Common myeloid progenitor, CD34-positive (primary cell): ENCODE results near the gene ZBTB9.

Experiments used
- CTCF ChIA-PET: fragments of 350-600 bp; sonication (Branson Sonifier 250); formaldehyde crosslinking; loops from one replicate; lab custom pipeline; 2021; ENCODE audit warnings: antibody characterized with exemption; lab: Charles Lee
- POLR2A ChIA-PET: fragments of 350-600 bp; sonication (Branson Sonifier 250); formaldehyde crosslinking; loops from one replicate; lab custom pipeline; 2021; ENCODE audit warnings: antibody characterized with exemption; lab: Charles Lee
- DNase-seq, 3 donors: peaks; one replicate each; pipeline versions ENCODE4 v3.0.0 to v3.0.0-alpha.2; 2013
- H3K27ac ChIP-seq, 2 experiments: 1 replicate in 1 of 2; 2 replicates in 1 of 2; pipeline ENCODE4 v1.7.0; 2013; ENCODE audit warnings: inconsistent platforms in 2 of 2, low read length in 2 of 2, mild to moderate bottlenecking in 2 of 2, low read depth in 1 of 2, moderate library complexity in 1 of 2; ENCODE audit not compliant: severe bottlenecking in 2 of 2, insufficient read depth in 1 of 2, poor library complexity in 1 of 2
- H3K27me3 ChIP-seq, 5 experiments: replicated peaks in 2 of 5; 1 replicate in 3 of 5; 2 replicates in 2 of 5; pipeline versions ENCODE4 v1.6.1 to v1.7.0; 2013; ENCODE audit warnings: low read length in 4 of 5, mild to moderate bottlenecking in 2 of 5, moderate library complexity in 2 of 5, inconsistent platforms in 1 of 5; ENCODE audit not compliant: insufficient read depth in 5 of 5, control insufficient read depth in 4 of 5
- H3K36me3 ChIP-seq, 4 experiments: 1 replicate in 2 of 4; 2 replicates in 2 of 4; pipeline versions ENCODE4 v1.6.1 to v1.7.0; 2013; ENCODE audit warnings: low read length in 3 of 4, control low read depth in 1 of 4, mild to moderate bottlenecking in 1 of 4; ENCODE audit not compliant: control insufficient read depth in 4 of 4, insufficient read depth in 4 of 4
- H3K4me1 ChIP-seq, 4 experiments: 1 replicate in 3 of 4; 2 replicates in 1 of 4; pipeline versions ENCODE4 v1.6.1 to v1.7.1; 2013; ENCODE audit warnings: low read length in 3 of 4, mild to moderate bottlenecking in 3 of 4, control low read depth in 1 of 4, inconsistent platforms in 1 of 4, moderate library complexity in 1 of 4; ENCODE audit not compliant: control insufficient read depth in 4 of 4, insufficient read depth in 4 of 4; ENCODE audit errors: control extremely low read depth in 1 of 4
- H3K4me3 ChIP-seq, 7 experiments: 1 replicate in 4 of 7; 2 replicates in 3 of 7; pipeline versions ENCODE4 v1.5.1 to v1.7.0; 2013; ENCODE audit warnings: mild to moderate bottlenecking in 7 of 7, low read length in 6 of 7, moderate library complexity in 6 of 7, inconsistent platforms in 2 of 7, low read depth in 2 of 7, control low read depth in 1 of 7; ENCODE audit not compliant: insufficient read depth in 4 of 7, control insufficient read depth in 1 of 7; ENCODE audit errors: extremely low read depth in 1 of 7
- H3K9me3 ChIP-seq, 5 experiments: 1 replicate in 4 of 5; 2 replicates in 1 of 5; pipeline versions ENCODE4 v1.6.1 to v1.7.1; 2013; ENCODE audit warnings: low read length in 4 of 5, mild to moderate bottlenecking in 2 of 5, inconsistent platforms in 1 of 5, low read depth in 1 of 5, moderate library complexity in 1 of 5; ENCODE audit not compliant: control insufficient read depth in 4 of 5, insufficient read depth in 2 of 5; ENCODE audit errors: control extremely low read depth in 1 of 5
- WGBS: methylation state at CpG from one replicate; pipeline ENCODE4 v1.1.5; 2013; ENCODE audit not compliant: insufficient coverage; 5-methylcytosine and 5-hydroxymethylcytosine counted together

ZBTB9 gene

GRCh38 chr6:33410711-33411631, 43.4 kb upstream of the ZBTB9 start, which contains the start of gene PHF1:
Gene PHF1 (plus strand): TSS chr6:33411014. CDS start chr6:33412264, 1,250 bp downstream.
- H3K4me3 ChIP-seq, result peak within 1 kb of the TSS; percentile 68 to 92 (median 85)
- no peaks in the 10 kb centered on the region for H3K9me3 ChIP-seq
- H3K27ac ChIP-seq, result peak within 1 kb of the TSS; percentile 59 to 92
- WGBS, result under 1% methylated on average over 31 of the region's 67 CpGs
- peaks cover 5 to 58% (median 39%) of the 10 kb centered on the region in 4 experiments for H3K36me3 ChIP-seq
- ChIA-PET POLR2A (interaction anchor here (1.1 to 1.2 kb wide), 2 partner anchors 15 to 140 kb away, joined by 3 to 4 read pairs; partner anchors contain the start of genes RPS18 and VPS52), CTCF (interaction anchor here (1.2 kb wide), 1 partner anchor 14 kb away, joined by 4 read pairs; no protein-coding TSS in a partner anchor)
- H3K4me1 ChIP-seq, result peaks cover 4 to 33% (median 20%) of the 10 kb centered on the region in 4 experiments
- no peaks in the 10 kb centered on the region for H3K27me3 ChIP-seq
- no peak for DNase-seq

DNA sequence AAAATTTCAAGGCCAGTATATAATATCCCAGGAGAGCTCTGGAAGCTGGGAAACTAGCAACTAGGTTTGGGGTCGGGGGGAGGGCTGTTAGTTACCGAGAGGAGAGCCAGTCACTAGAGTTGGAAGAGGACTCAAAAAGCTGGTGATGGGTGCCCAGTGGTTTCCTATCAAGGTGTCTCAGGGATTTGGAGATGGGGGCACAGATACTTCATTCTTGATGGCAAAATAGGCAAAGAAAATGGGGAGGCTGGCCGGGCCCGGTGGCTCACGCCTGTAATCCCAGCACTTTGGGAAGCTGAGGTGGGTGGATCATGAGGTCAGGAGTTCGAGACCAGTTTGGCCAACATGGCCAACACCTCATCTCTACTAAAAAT, 42.8 kb upstream of the ZBTB9 start:
- H3K27me3 ChIP-seq, result no peaks in the 10 kb centered on the region
- peaks cover 4 to 57% (median 37%) of the 10 kb centered on the region in 4 experiments for H3K36me3 ChIP-seq
- ChIA-PET CTCF (no interaction called here), POLR2A (interaction anchor here (1.2 kb wide), 1 partner anchor 14 kb away, joined by 3 read pairs; no protein-coding TSS in a partner anchor)
- peak overlapping the region; percentile 68 to 92 (median 78) for H3K4me3 ChIP-seq
- no peak for DNase-seq
- H3K9me3 ChIP-seq, result no peaks in the 10 kb centered on the region
- WGBS, result 66% methylated on average over 5 of the region's 6 CpGs
- H3K27ac ChIP-seq, result peak overlapping the region; percentile 33 to 85
- H3K4me1 ChIP-seq, result peaks cover 5 to 39% (median 25%) of the 10 kb centered on the region in 4 experiments

DNA sequence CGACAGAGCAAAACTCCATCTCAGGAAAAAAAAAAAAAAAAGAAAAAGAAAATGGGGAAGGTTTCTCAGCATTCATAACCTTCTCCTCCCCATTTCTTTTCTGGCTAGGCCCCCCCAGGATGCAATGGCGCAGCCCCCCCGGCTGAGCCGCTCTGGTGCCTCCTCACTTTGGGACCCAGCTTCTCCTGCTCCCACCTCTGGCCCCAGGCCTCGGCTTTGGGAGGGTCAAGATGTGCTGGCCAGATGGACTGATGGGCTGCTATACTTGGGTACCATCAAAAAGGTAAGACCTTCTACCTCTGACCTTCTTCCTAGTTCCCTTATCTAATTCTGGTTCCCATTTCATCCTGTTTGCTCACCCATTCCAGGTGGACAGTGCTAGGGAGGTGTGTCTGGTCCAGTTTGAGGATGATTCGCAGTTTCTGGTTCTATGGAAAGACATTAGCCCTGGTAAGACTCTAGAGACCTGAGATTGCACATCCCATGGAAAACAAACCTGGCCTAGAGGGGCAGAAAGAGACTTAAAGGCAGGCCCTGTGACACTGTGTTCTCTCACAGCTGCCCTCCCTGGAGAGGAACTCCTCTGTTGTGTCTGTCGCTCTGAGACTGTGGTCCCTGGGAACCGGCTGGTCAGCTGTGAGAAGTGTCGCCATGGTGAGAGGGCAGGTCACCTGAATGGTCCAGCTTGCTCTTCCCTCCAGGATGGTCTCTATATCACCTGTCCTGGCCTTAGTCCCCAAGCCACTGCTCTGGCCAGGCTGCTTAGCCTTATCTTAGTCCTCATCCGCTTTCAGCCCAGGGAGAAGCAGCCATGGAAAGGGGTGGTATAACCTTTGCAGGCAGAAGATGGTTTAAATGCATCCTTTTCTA, 42.0 kb upstream of the ZBTB9 start:
- Histone ChIP-seq H3K4me3 (no peak overlapping the region), H3K27ac (peak overlapping the region in 1 of 2 experiments; percentile 22), H3K36me3 (peaks cover 4 to 55% (median 33%) of the 10 kb centered on the region in 4 experiments), H3K27me3 (no peaks in the 10 kb centered on the region), H3K4me1 (peaks cover 10 to 46% (median 32%) of the 10 kb centered on the region in 4 experiments), H3K9me3 (no peaks in the 10 kb centered on the region)
- POLR2A ChIA-PET, result interaction anchor here (1.2 kb wide), 1 partner anchor 13 kb away, joined by 3 read pairs; no protein-coding TSS in a partner anchor
- CTCF ChIA-PET, result interaction anchor here (1.6 kb wide), 1 partner anchor 13 kb away, joined by 3 read pairs; no protein-coding TSS in a partner anchor
- no peak for DNase-seq
- 92% methylated on average over 9 of the region's 10 CpGs for WGBS

DNA sequence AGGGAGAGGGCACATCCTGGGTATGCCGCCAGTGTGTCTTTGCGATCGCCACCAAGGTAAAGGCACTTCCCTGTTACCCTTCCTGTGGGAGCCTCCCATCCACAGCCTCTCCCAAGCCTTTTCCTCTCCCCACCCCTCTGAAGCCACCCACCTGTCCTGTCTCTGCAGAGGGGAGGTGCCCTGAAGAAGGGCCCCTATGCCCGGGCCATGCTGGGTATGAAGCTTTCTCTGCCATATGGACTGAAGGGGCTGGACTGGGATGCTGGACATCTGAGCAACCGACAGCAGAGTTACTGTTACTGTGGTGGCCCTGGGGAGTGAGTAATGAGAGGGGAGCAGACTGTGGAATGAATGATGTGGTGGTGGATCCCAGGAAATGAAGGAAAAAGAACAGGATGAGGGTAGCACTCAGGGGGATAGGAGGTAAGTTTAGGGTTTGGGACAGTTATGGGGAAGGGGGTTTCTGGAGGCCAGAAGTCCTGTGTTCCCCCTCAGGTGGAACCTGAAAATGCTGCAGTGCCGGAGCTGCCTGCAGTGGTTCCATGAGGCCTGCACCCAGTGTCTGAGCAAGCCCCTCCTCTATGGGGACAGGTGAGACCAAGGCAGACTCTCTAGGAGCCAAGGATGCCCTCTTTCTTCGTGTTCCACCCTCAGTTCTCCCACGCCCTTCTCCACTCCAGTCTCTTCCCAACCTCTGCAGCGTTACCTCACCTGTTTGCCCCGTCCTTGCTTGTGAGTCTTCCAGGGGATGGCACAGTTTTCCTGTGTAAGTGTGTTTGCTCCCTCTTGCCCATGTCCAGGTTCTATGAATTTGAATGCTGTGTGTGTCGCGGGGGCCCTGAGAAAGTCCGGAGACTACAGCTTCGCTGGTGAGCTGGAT, 40.9 kb upstream of the ZBTB9 start:
- no peak for DNase-seq
- Histone ChIP-seq H3K27me3 (no peaks in the 10 kb centered on the region), H3K36me3 (peaks cover 4 to 46% (median 33%) of the 10 kb centered on the region in 4 experiments), H3K4me1 (peaks cover 11 to 53% (median 39%) of the 10 kb centered on the region in 4 experiments), H3K4me3 (no peak overlapping the region), H3K27ac (no peak overlapping the region), H3K9me3 (no peaks in the 10 kb centered on the region)
- ChIA-PET CTCF (interaction anchor here (1.0 to 1.6 kb wide), 3 partner anchors 9 to 23 kb away, joined by 3 read pairs; no protein-coding TSS in a partner anchor), POLR2A (no interaction called here)
- 99% methylated on average over 6 of the region's 14 CpGs for WGBS

DNA sequence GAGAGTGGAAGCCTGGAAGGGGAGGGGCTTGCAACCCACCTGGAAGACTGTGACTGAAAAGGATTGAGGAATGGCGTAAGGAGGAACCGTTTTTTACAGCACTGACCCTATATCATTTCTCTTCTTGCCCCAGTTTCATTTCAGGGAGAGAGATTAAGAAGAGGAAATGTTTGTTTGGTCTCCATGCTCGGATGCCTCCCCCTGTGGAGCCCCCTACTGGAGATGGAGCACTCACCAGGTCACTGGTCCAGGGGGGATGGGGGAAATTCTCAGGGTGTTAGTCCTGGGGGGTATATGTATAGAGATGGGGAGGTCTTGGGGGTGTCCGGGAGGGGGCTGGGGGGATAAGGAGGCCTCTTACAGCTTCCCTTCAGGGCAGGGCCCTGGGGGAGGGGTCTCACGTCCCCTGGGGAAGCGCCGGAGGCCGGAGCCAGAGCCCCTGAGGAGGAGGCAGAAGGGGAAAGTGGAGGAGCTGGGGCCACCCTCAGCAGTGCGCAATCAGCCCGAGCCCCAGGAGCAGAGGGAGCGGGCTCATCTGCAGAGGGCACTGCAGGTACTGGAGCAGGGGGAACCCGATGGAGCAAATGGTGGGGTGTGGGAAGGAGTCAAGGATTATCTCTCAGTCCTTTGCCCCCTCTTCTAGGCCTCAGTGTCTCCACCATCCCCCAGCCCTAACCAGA, 39.6 kb upstream of the ZBTB9 start:
- ChIA-PET POLR2A (no interaction called here), CTCF (interaction anchor here (1.6 kb wide), 1 partner anchor 24 kb away, joined by 3 read pairs; no protein-coding TSS in a partner anchor)
- H3K36me3 ChIP-seq, result peaks cover 4 to 45% (median 33%) of the 10 kb centered on the region in 4 experiments
- no peaks in the 10 kb centered on the region for H3K27me3 ChIP-seq
- no peak overlapping the region for H3K27ac ChIP-seq
- WGBS, result 96% methylated on average over 6 of the region's 12 CpGs
- no peak overlapping the region for H3K4me3 ChIP-seq
- H3K9me3 ChIP-seq, result no peaks in the 10 kb centered on the region
- peaks cover 18 to 56% (median 46%) of the 10 kb centered on the region in 4 experiments for H3K4me1 ChIP-seq
- DNase-seq, result peak in 2 of 3 donors; percentile 62 to 65
